Measurements from ENCODE around the gene PLEKHH1.
A peak's percentile ranks its signal among the peaks of the same experiment; 100 is the strongest.

PLEKHH1 gene

GRCh38 chr14:67510836-67511235 lies 22.3 kb upstream of the PLEKHH1 start:
- no peak for DNase-seq

GRCh38 chr14:67512463-67513310 lies 20.4 kb upstream of the PLEKHH1 start:
- no peak for DNase-seq

- no peak for DNase-seq
These were observed 19.4 kb upstream of the PLEKHH1 start for GRCh38 chr14:67513631-67514108.

GRCh38 chr14:67514203-67514607 lies 18.9 kb upstream of the PLEKHH1 start:
- DNase-seq = no peak

- DNase-seq = no peak
These were observed 18.3 kb upstream of the PLEKHH1 start for GRCh38 chr14:67514650-67515385.

- DNase-seq = no peak
These were observed 17.6 kb upstream of the PLEKHH1 start for GRCh38 chr14:67515386-67516079.

GRCh38 chr14:67516676-67517075 lies 16.4 kb upstream of the PLEKHH1 start:
- no peak for DNase-seq

- no peak for DNase-seq
These were observed 16.0 kb upstream of the PLEKHH1 start for GRCh38 chr14:67517083-67517482.

- DNase-seq = no peak
These were observed 13.7 kb upstream of the PLEKHH1 start for GRCh38 chr14:67519406-67519805.

GRCh38 chr14:67520482-67520881 lies 12.6 kb upstream of the PLEKHH1 start:
- no peak for DNase-seq

- DNase-seq = no peak
These were observed 10.8 kb upstream of the PLEKHH1 start for GRCh38 chr14:67522270-67522669.

- no peak for DNase-seq
These were observed 9.1 kb upstream of the PLEKHH1 start for GRCh38 chr14:67523764-67524633.

- DNase-seq = no peak
These were observed 8.5 kb upstream of the PLEKHH1 start for GRCh38 chr14:67524634-67524963.

- no peak for DNase-seq
These were observed 7.7 kb upstream of the PLEKHH1 start for GRCh38 chr14:67525389-67525788.

GRCh38 chr14:67526181-67526580 lies 6.9 kb upstream of the PLEKHH1 start:
- no peak for DNase-seq

GRCh38 chr14:67526676-67527459 lies 6.2 kb upstream of the PLEKHH1 start:
- peak; percentile 35 for DNase-seq

- DNase-seq = no peak
These were observed 5.3 kb upstream of the PLEKHH1 start for GRCh38 chr14:67527756-67528155.

GRCh38 chr14:67528276-67528675 lies 4.8 kb upstream of the PLEKHH1 start:
- no peak for DNase-seq

GRCh38 chr14:67529947-67530935 lies 2.8 kb upstream of the PLEKHH1 start:
- DNase-seq = no peak

GRCh38 chr14:67532606-67532997 lies 488 bp upstream of the PLEKHH1 start:
- DNase-seq = no peak

- DNase-seq = no peak
These were observed 630 bp downstream of the PLEKHH1 start for GRCh38 chr14:67533754-67534085.
